OCI-LY1 (cell line): Measurements from ENCODE around the gene TNS3.
"Not testable (repeated sequence)": the region's sequence is repeated elsewhere in the genome, so short reads cannot be mapped to it uniquely, and the experiment has no call there.

ENCODE experiments used
- EZH2 ChIP-seq: fragments of 200-600 bp; sonication (generic), shearing (Covaris generic); IDR thresholded peaks from 2 replicates; pipeline ENCODE4 v1.8.0; 2017; ENCODE audit warnings: borderline replicate concordance, mixed run types, mild to moderate bottlenecking, antibody characterized with exemption, low read length, moderate library complexity, mixed read lengths
- TF ChIP-seq, protein P1 (sequence below): fragments of 200-600 bp; sonication (generic), shearing (Covaris generic); IDR thresholded peaks from 2 replicates; pipeline ENCODE4 v1.5.1; 2017; ENCODE audit warnings: mild to moderate bottlenecking, antibody characterized with exemption, low read length, moderate library complexity, mixed read lengths

DNA sequence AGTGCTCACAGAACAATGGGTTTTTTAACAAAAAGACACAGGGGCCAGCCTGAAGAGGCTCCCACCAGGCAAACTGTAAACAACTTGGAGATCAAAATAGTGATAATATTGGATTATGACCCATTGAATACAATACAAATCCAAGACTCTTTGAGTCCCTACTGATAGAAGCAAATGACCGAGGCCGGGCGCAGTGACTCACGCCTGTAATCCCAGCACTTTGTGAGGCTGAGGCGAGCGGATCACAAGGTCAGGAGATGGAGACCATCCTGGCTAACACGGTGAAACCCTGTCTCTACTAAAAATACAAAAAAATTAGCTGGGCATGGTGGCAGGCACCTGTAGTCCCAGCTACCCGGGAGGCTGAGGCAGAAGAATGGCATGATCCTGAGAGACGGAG lies 40.4 kb downstream of the TNS3 start:
- TF ChIP-seq, protein P1, sequence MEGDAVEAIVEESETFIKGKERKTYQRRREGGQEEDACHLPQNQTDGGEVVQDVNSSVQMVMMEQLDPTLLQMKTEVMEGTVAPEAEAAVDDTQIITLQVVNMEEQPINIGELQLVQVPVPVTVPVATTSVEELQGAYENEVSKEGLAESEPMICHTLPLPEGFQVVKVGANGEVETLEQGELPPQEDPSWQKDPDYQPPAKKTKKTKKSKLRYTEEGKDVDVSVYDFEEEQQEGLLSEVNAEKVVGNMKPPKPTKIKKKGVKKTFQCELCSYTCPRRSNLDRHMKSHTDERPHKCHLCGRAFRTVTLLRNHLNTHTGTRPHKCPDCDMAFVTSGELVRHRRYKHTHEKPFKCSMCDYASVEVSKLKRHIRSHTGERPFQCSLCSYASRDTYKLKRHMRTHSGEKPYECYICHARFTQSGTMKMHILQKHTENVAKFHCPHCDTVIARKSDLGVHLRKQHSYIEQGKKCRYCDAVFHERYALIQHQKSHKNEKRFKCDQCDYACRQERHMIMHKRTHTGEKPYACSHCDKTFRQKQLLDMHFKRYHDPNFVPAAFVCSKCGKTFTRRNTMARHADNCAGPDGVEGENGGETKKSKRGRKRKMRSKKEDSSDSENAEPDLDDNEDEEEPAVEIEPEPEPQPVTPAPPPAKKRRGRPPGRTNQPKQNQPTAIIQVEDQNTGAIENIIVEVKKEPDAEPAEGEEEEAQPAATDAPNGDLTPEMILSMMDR, result not testable (repeated sequence)
- not testable (repeated sequence) for TF ChIP-seq EZH2
